ENCODE results near the gene TMCC1. TPM values are rescaled to one million over a fixed set of nuclear protein-coding genes. Genes with fewer than 3 reads are reported as not detected.
"Not testable (repeated sequence)": the region's sequence is repeated elsewhere in the genome, so short reads cannot be mapped to it uniquely, and the experiment has no call there.

Gene TMCC1
- total RNA-seq, 1 donor from 2014 or later = 25.9 TPM

DNA sequence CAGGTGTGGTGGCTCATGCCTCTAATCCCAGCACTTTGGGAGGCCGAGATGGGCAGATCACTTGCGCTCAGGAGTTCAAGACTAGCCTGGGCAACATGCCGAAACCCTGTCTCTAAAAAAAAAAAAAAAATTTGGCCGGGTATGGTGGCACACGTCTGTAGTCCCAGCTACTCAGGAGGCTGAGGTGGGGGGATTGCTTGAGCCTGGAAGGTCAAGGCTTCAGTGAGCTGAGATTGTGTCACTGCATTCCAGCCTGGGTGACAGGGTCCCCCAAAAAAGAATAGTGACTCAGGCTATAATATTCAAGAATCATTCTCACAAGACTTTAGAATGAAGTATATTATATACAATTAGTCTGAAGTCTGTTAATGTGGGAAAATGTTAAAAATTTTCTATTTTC lies 216.5 kb downstream of the TMCC1 start:
- intact Hi-C loops (cut with micrococcal nuclease) = no loop called here
- Mint-ChIP-seq H3K27ac (no peak overlapping the region), H3K9me3 (no peaks in the 10 kb centered on the region), H3K27me3 (no peaks in the 10 kb centered on the region), H3K36me3 (ENCODE audit: low read depth) (peaks cover 2% of the 10 kb centered on the region), H3K4me3 (no peak overlapping the region), H3K4me1 (peaks cover 24% of the 10 kb centered on the region)
- no peak for TF ChIP-seq CTCF (IDR thresholded peaks at IDR 0.05)
- DNase-seq (no peak), ATAC-seq (ENCODE audit: low read depth) (no peak)
- ChIA-PET POLR2A (no interaction called here), CTCF (no interaction called here)

DNA sequence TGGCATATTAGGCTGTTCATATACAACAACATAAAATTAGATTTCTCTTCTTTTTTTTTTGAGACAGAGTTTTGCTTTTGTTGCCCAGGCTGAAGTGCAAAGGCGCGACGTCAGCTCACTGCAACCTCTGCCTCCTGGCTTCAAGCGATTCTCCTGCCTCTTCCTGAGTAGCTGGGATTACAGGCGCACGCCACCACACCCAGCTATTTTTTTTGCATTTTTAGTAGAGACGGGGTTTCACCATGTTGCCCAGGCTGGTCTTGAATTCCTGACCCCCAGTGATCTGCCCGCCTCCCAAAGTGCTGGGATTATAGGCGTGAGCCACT lies 218.8 kb downstream of the TMCC1 start:
- Mint-ChIP-seq H3K36me3 (ENCODE audit: low read depth) (peaks cover 17% of the 10 kb centered on the region), H3K4me1 (peaks cover 24% of the 10 kb centered on the region)
- H3K27me3 Mint-ChIP-seq; H3K4me3 Mint-ChIP-seq; intact Hi-C loops (cut with micrococcal nuclease); POLR2A ChIA-PET; DNase-seq; ATAC-seq (ENCODE audit: low read depth); H3K27ac Mint-ChIP-seq; CTCF ChIA-PET; H3K9me3 Mint-ChIP-seq: not testable (repeated sequence)

DNA sequence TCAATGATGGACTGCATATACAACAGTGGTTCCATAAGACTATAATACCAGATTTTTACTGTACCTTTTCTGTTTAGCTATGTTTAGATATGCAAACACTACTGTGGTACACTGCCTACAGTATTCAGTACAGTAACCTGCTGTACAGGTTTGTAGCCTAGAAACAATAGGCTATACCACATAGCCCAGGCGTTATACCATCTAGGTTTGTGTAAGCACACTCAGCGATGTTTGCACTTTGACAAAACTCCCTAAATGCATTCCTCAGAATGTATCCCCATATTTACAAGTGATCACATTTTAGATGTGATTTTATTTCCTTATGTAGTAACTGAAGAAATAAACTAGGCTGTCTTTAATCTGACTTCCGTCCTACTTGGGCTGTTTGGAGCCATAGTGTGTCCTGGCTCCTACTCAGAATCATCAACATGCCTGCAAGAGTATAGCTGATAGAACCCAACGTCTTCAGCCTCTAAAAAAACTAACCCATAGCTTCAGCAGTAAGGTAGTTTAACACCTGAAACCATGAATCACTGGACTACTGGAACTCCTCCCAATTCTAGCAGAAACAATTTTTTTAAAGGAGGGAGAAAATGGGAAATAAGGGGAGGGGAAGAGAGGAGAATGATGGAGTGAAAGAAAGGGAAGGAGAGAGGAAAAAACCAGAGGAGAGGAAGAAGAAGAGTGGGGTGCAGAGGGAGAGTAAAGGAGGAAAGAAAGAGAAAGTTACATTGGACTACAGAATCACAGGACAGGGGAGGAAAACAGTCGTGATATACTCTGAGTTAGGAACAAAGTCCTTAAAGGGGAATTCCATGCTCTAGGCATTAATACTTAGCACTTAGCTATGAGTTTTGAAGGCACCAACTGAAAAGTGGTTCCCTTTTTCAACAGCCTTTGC lies 219.4 kb downstream of the TMCC1 start:
- Mint-ChIP-seq H3K27me3 (no peaks in the 10 kb centered on the region), H3K36me3 (ENCODE audit: low read depth) (peaks cover 21% of the 10 kb centered on the region), H3K4me1 (peaks cover 21% of the 10 kb centered on the region), H3K27ac (no peak overlapping the region), H3K4me3 (no peak overlapping the region), H3K9me3 (no peaks in the 10 kb centered on the region)
- TF ChIP-seq CTCF (IDR thresholded peaks at IDR 0.05) = no peak
- no peak for DNase-seq
- CTCF ChIA-PET = no interaction called here
- POLR2A ChIA-PET = no interaction called here
- ATAC-seq (ENCODE audit: low read depth) = no peak
- intact Hi-C loops (cut with micrococcal nuclease) = no loop called here

- no peak for DNase-seq
- TF ChIP-seq CTCF (IDR thresholded peaks at IDR 0.05) = no peak
- ATAC-seq (ENCODE audit: low read depth) = no peak
- Mint-ChIP-seq H3K36me3 (ENCODE audit: low read depth) (peaks cover 21% of the 10 kb centered on the region), H3K4me1 (peaks cover 21% of the 10 kb centered on the region), H3K27ac (no peak overlapping the region), H3K9me3 (no peaks in the 10 kb centered on the region), H3K4me3 (no peak overlapping the region), H3K27me3 (no peaks in the 10 kb centered on the region)
- ChIA-PET CTCF (no interaction called here), POLR2A (no interaction called here)
- intact Hi-C loops (cut with micrococcal nuclease) = no loop called here
Measured at GRCh38 chr3:129673012-129673411, 220.5 kb downstream of the TMCC1 start.

GRCh38 chr3:129672412-129672811 lies 221.1 kb downstream of the TMCC1 start:
- Mint-ChIP-seq H3K9me3 (no peaks in the 10 kb centered on the region), H3K4me3 (no peak overlapping the region), H3K36me3 (ENCODE audit: low read depth) (peaks cover 24% of the 10 kb centered on the region), H3K4me1 (peaks cover 21% of the 10 kb centered on the region), H3K27ac (no peak overlapping the region), H3K27me3 (no peaks in the 10 kb centered on the region)
- ATAC-seq (ENCODE audit: low read depth) (no peak), DNase-seq (no peak)
- CTCF ChIA-PET = no interaction called here
- TF ChIP-seq CTCF (IDR thresholded peaks at IDR 0.05) = no peak
- intact Hi-C loops (cut with micrococcal nuclease) = no loop called here
- POLR2A ChIA-PET = no interaction called here

Measured in activated B cell treated with CpG ODN at 0.5 μM for 24 hours (primary cell).